Tibial nerve (tissue), 4 donors: ENCODE measurements around the gene LRCH4. TPM values are rescaled to one million over a fixed set of nuclear protein-coding genes. Genes with fewer than 3 reads are reported as not detected.

Experiments
- DNase-seq, 2 donors: peaks; one replicate each; pipeline ENCODE4 v3.0.0-alpha.2; 2019; ENCODE audit warnings: low spot score in 2 of 2
- H3K27ac ChIP-seq, 4 donors: fragments of 200-600 bp; sonication (generic) in 3 of 4; one replicate each; pipeline ENCODE4 v1.5.1; 2017 to 2019; ENCODE audit warnings: mild to moderate bottlenecking in 1 of 4
- H3K27me3 ChIP-seq, 2 donors: fragments of 200-600 bp; sonication (generic) in 1 of 2; one replicate each; pipeline versions ENCODE4 v1.5.1 to v1.6.0; 2017 to 2019
- H3K36me3 ChIP-seq, 3 donors: fragments of 200-600 bp; sonication (generic); one replicate each; pipeline ENCODE4 v1.5.1; 2018 to 2019
- H3K4me1 ChIP-seq, 4 donors: fragments of 200-600 bp; sonication (generic) in 3 of 4; one replicate each; pipeline ENCODE4 v1.5.1; 2017 to 2019
- H3K4me3 ChIP-seq, 4 donors: fragments of 200-600 bp; sonication (generic) in 3 of 4; one replicate each; pipeline ENCODE4 v1.5.1; 2017 to 2019; ENCODE audit warnings: mild to moderate bottlenecking in 1 of 4, moderate library complexity in 1 of 4
- H3K9me3 ChIP-seq, 4 donors: fragments of 200-600 bp; sonication (generic) in 3 of 4; one replicate each; pipeline ENCODE4 v1.5.1; 2017 to 2019
- EP300 ChIP-seq, 2 donors: sonication (generic); formaldehyde crosslinking; IDR thresholded peaks; one replicate each; pipeline ENCODE4 v1.6.1; 2017; ENCODE audit warnings: antibody characterized with exemption in 2 of 2, mild to moderate bottlenecking in 1 of 2
- POLR2A ChIP-seq, 2 donors: fragments of 450-650 bp; IDR thresholded peaks; one replicate each; pipeline ENCODE4 v1.6.1; 2017; ENCODE audit warnings: antibody characterized with exemption in 2 of 2, mild to moderate bottlenecking in 2 of 2, moderate library complexity in 2 of 2
- WGBS, 2 donors: methylation state at CpG; one replicate each; pipeline ENCODE4 v1.1.5; 2018; 5-methylcytosine and 5-hydroxymethylcytosine counted together
- total RNA-seq, 4 donors: library from RNA; depleted of rRNA; stranded (reverse); fragments of >200 nt; gene quantifications; one replicate each; pipeline ENCODE4 v1.1.0, GENCODE V29; 2016
- TF ChIP-seq, protein P1 (sequence below), 5 experiments: fragments of 200-600 bp in 3 of 5; fragments of 450-650 bp in 2 of 5; sonication (generic) in 3 of 5; IDR thresholded peaks; one replicate each; pipeline ENCODE4 v1.5.1; 2016 to 2019; ENCODE audit warnings: antibody characterized with exemption in 5 of 5, mild to moderate bottlenecking in 3 of 5, moderate library complexity in 2 of 5

Gene LRCH4
- total RNA-seq, 4 donors from 2014 or later: 135 to 174 (median 170) TPM

DNA sequence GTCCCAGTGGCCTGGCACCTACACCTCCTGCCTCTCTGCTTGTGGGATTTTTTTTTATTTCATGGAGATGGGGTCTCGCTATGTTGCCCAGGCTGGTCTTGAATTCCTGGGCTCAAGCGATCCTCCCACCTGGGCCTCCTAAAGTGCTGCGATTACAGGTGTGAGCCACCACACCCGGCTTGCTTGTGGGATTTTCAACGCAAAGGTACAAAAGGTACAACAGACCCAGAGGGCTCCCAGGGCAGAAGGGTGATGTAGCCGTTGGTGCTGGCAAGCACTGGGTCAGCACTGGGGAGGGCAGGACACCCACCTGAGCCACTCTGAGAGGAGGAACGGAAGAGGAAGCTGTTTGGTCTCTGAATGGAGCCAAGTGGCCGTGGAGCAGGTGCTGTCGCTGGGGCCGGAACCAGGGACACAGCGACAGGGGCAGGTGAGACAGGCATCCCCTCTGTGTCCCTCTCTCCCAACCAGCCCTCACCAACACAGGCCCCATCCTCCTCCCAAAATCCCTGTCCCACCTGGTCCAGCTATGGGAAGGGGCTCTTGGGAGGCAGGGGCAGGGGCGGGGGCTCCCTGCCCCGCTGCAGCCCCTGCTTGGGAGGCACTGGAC lies 9.4 kb downstream of the LRCH4 start:
- H3K27ac ChIP-seq: no peak overlapping the region
- no peaks in the 10 kb centered on the region for H3K9me3 ChIP-seq
- peaks cover 3 to 96% (median 56%) of the 10 kb centered on the region in 3 donors for H3K36me3 ChIP-seq
- no peak overlapping the region for H3K4me3 ChIP-seq
- H3K27me3 ChIP-seq: no peaks in the 10 kb centered on the region
- WGBS, 2 donors: 86 to 90% methylated on average over 12 to 13 of the region's 13 CpGs
- TF ChIP-seq POLR2A (IDR thresholded peaks at IDR 0.05) (no peak), EP300 (IDR thresholded peaks at IDR 0.05) (no peak)
- TF ChIP-seq, protein P1, sequence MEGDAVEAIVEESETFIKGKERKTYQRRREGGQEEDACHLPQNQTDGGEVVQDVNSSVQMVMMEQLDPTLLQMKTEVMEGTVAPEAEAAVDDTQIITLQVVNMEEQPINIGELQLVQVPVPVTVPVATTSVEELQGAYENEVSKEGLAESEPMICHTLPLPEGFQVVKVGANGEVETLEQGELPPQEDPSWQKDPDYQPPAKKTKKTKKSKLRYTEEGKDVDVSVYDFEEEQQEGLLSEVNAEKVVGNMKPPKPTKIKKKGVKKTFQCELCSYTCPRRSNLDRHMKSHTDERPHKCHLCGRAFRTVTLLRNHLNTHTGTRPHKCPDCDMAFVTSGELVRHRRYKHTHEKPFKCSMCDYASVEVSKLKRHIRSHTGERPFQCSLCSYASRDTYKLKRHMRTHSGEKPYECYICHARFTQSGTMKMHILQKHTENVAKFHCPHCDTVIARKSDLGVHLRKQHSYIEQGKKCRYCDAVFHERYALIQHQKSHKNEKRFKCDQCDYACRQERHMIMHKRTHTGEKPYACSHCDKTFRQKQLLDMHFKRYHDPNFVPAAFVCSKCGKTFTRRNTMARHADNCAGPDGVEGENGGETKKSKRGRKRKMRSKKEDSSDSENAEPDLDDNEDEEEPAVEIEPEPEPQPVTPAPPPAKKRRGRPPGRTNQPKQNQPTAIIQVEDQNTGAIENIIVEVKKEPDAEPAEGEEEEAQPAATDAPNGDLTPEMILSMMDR (IDR thresholded peaks at IDR 0.05): no peak
- H3K4me1 ChIP-seq: peaks cover 0 to 13% (median 0%) of the 10 kb centered on the region in 4 donors
- DNase-seq: no peak

DNA sequence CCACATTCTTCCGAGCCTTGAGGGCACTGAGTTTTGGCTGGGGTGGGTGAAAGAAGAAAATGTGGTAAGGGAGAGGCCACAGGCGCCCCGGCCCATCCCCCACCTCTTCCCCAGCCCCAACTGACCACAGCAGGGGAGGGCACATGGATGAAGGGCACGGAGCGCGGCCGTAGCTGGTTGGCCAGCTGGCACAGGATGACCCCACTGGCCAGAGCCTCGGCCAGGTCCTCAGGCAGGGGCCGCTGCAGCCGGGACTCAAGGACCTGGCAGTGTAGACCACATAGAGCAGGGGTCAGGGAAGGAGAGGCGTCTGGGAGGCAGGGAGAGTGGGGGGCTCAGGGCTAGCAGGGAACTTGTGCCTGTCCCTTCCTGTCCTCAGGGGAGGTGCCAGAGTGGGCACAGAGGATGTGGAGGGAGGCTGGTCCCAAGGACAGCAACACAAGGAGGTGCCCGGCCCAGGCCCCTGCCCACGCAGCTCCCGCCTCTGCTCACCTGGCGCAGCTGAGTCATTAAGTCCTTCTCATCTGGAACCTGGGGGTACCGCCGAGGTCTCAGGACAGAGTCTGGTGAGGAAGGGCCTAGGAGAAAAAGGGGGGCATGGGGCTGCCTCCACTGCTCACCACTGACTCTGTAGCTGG lies 10.1 kb downstream of the LRCH4 start:
- Histone ChIP-seq H3K27ac (no peak overlapping the region), H3K4me1 (peaks cover 0 to 15% (median 2%) of the 10 kb centered on the region in 4 donors), H3K9me3 (no peaks in the 10 kb centered on the region), H3K36me3 (peaks cover 1 to 90% (median 49%) of the 10 kb centered on the region in 3 donors), H3K4me3 (no peak overlapping the region), H3K27me3 (peaks cover 0 to 3% of the 10 kb centered on the region in 2 donors)
- TF ChIP-seq EP300 (IDR thresholded peaks at IDR 0.05): no peak
- TF ChIP-seq POLR2A (IDR thresholded peaks at IDR 0.05): no peak
- TF ChIP-seq, protein P1 (IDR thresholded peaks at IDR 0.05): no peak
- DNase-seq: no peak
- WGBS, 2 donors: 79 to 81% methylated on average over 17 of the region's 17 CpGs

- WGBS, 2 donors: 76 to 82% methylated on average over 14 of the region's 14 CpGs
- Histone ChIP-seq H3K27me3 (peaks cover 0 to 4% of the 10 kb centered on the region in 2 donors), H3K27ac (no peak overlapping the region), H3K36me3 (peaks cover 0 to 84% (median 48%) of the 10 kb centered on the region in 3 donors), H3K4me3 (no peak overlapping the region), H3K9me3 (no peaks in the 10 kb centered on the region), H3K4me1 (peaks cover 0 to 19% (median 5%) of the 10 kb centered on the region in 4 donors)
- no peak for TF ChIP-seq POLR2A (IDR thresholded peaks at IDR 0.05)
- TF ChIP-seq EP300 (IDR thresholded peaks at IDR 0.05): no peak
- TF ChIP-seq, protein P1 (IDR thresholded peaks at IDR 0.05): no peak
- DNase-seq: no peak
These were observed 10.7 kb downstream of the LRCH4 start for GRCh38 chr7:100575206-100575631.

DNA sequence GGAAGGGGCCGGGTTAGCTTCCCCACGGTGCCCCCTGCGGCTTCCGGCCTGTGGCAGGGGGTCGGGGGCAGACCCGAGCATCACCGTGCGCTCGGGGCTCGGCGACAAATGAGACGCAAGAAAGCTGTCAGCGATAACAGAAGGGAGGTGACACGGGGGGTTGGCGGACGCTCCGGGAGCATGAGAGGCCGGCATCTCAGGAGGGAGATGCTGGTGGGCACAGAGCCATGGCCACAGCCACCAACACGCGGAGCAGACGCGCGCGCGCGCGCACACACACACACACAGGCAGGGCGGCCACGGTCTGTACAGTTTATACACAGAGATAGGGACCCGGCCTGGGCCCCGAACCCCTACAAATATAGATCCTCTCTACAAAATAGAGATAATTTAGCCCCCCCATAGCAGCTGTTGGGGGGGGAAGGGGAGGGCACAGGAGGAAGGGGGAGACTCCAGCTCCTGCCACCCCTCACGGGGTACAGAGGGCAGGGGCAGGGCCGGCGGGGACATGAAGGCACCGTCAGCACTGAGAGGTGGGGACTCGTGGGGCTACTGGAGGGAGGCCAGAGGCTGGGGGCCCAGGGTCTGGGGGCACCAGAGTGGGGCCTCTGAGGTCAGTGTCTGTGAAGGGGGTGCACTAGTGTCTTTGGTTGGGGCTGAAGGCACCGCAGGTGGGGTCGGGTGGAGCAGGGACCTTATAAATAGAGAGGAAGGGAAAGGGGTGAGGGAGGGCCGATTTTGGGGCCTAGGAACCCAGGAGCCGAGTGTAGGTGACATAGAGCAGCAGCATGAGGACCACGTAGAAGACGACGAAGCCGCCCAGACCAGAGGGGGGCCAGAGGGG lies 11.3 kb downstream of the LRCH4 start:
- Histone ChIP-seq H3K4me3 (no peak overlapping the region), H3K9me3 (no peaks in the 10 kb centered on the region), H3K4me1 (peaks cover 0 to 25% (median 12%) of the 10 kb centered on the region in 4 donors), H3K27me3 (peaks cover 0 to 4% of the 10 kb centered on the region in 2 donors), H3K36me3 (peaks cover 0 to 77% (median 43%) of the 10 kb centered on the region in 3 donors), H3K27ac (no peak overlapping the region)
- DNase-seq: no peak
- no peak for TF ChIP-seq EP300 (IDR thresholded peaks at IDR 0.05)
- TF ChIP-seq POLR2A (IDR thresholded peaks at IDR 0.05): no peak
- TF ChIP-seq, protein P1 (IDR thresholded peaks at IDR 0.05): no peak
- 90 to 95% methylated on average over 44 of the region's 44 CpGs for WGBS, 2 donors
